HG03457 (cell line): ENCODE measurements around the gene ZNF57.
"Not testable (repeated sequence)": the region's sequence is repeated elsewhere in the genome, so short reads cannot be mapped to it uniquely, and the experiment has no call there.

Experiments
- ATAC-seq: cut with Tn5 transposase; IDR thresholded peaks from one replicate; pipeline ENCODE4 v1.9.1; 2021; ENCODE audit warnings: moderate number of reproducible peaks; ENCODE audit not compliant: unreplicated experiment

ZNF57 gene

GRCh38 chr19:2890531-2890930, 10.2 kb upstream of the ZNF57 start:
- not testable (repeated sequence) for ATAC-seq

- no peak for ATAC-seq
Observed at GRCh38 chr19:2896694-2897093, 4.0 kb upstream of the ZNF57 start.

GRCh38 chr19:2902590-2903218, 2.0 kb downstream of the ZNF57 start:
- ATAC-seq, result no peak

GRCh38 chr19:2903326-2903725, 2.6 kb downstream of the ZNF57 start:
- not testable (repeated sequence) for ATAC-seq

GRCh38 chr19:2905918-2906519, 5.3 kb downstream of the ZNF57 start:
- ATAC-seq, result no peak

GRCh38 chr19:2906631-2907195, 6.0 kb downstream of the ZNF57 start:
- no peak for ATAC-seq

- ATAC-seq, result no peak
Observed at GRCh38 chr19:2912306-2912705, 11.6 kb downstream of the ZNF57 start.

GRCh38 chr19:2917275-2918184, 16.8 kb downstream of the ZNF57 start:
- ATAC-seq, result no peak

- no peak for ATAC-seq
Observed at GRCh38 chr19:2922987-2923386, 22.3 kb downstream of the ZNF57 start.

- ATAC-seq, result no peak
Observed at GRCh38 chr19:2923510-2923909, 22.8 kb downstream of the ZNF57 start.

GRCh38 chr19:2926341-2927031, 25.8 kb downstream of the ZNF57 start:
- no peak for ATAC-seq

- no peak for ATAC-seq
Observed at GRCh38 chr19:2927032-2927430, 26.3 kb downstream of the ZNF57 start.

- ATAC-seq, result no peak
Observed at GRCh38 chr19:2933490-2933910, 32.8 kb downstream of the ZNF57 start.

GRCh38 chr19:2935863-2936262, 35.1 kb downstream of the ZNF57 start:
- not testable (repeated sequence) for ATAC-seq

- no peak for ATAC-seq
Observed at GRCh38 chr19:2942928-2943640, 42.4 kb downstream of the ZNF57 start.

- no peak for ATAC-seq
Observed at GRCh38 chr19:2944403-2944774, 43.7 kb downstream of the ZNF57 start.

- peak; percentile 80 for ATAC-seq
Observed at GRCh38 chr19:2944775-2945574, 44.2 kb downstream of the ZNF57 start, which contains the start of gene ZNF77. ZNF77 (minus strand) TSS chr19:2944971; CDS start chr19:2944840, 131 bp downstream.

- no peak for ATAC-seq
Observed at GRCh38 chr19:2945575-2946184, 45.0 kb downstream of the ZNF57 start.

- peak; percentile 8 for ATAC-seq
Observed at GRCh38 chr19:2949939-2950285, 49.2 kb downstream of the ZNF57 start.
